A549 (cell line): Measurements from ENCODE around the gene TSHZ2. TPM values are rescaled to one million over a fixed set of nuclear protein-coding genes. Genes with fewer than 3 reads are reported as not detected.

Experiments
- ATAC-seq, 2 experiments: fragments of 200-7000 bp in 1 of 2; fragments of >200 bp in 1 of 2; cut with Nextera tagmentation in 1 of 2; cut with Tn5 transposase in 1 of 2; 3 replicates each; pipeline versions ENCODE4 v1.8.0 to v1.9.1; 2018 to 2020; ENCODE audit warnings: mild to moderate bottlenecking in 1 of 2, moderate library complexity in 1 of 2
- CTCF ChIA-PET: fragments of 300-600 bp; sonication (Branson Sonifier 250); formaldehyde crosslinking; extraction: SDS; loops from one replicate; lab custom pipeline; 2021; ENCODE audit warnings: antibody characterized with exemption, inconsistent platforms; lab: Yijun Ruan, JAX
- POLR2A ChIA-PET: fragments of 350-600 bp; formaldehyde crosslinking; extraction: SDS; loops from one replicate; lab custom pipeline; 2021; ENCODE audit warnings: antibody characterized with exemption, inconsistent platforms; lab: Yijun Ruan, JAX
- DNase-seq, 2 experiments: peaks; one replicate each; pipeline versions ENCODE4 v3.0.0 to v3.0.0-alpha.2; 2011 to 2016; ENCODE audit warnings: low read depth in 1 of 2, low spot score in 1 of 2
- FAIRE-seq: peaks from 2 replicates; lab custom pipeline; 2011; peaks lifted over from hg19 to GRCh38; lab: Jason Lieb, UNC
- H3K27ac ChIP-seq, 2 experiments: fragments of >200 bp; sonication (Bioruptor Twin); formaldehyde crosslinking; 3 replicates each; pipeline ENCODE4 v1.5.1; 2016 to 2017
- H3K4me1 ChIP-seq: fragments of >200 bp; sonication (Bioruptor Twin); formaldehyde crosslinking; 3 replicates; pipeline ENCODE4 v1.6.1; 2016
- H3K4me2 ChIP-seq: fragments of >200 bp; sonication (Bioruptor Twin); formaldehyde crosslinking; 3 replicates; pipeline ENCODE4 v1.6.1; 2016
- H3K4me3 ChIP-seq: fragments of >200 bp; sonication (Bioruptor Twin); formaldehyde crosslinking; 3 replicates; pipeline ENCODE4 v1.5.1; 2016
- H3K9me3 ChIP-seq: fragments of >200 bp; sonication (Bioruptor Twin); formaldehyde crosslinking; 3 replicates; pipeline ENCODE4 v1.6.1; 2016
- BCL3 ChIP-seq: fragments of >200 bp; sonication (Bioruptor Twin); formaldehyde crosslinking; IDR thresholded peaks from 3 replicates; pipeline ENCODE4 v1.6.1; 2016
- BHLHE40 ChIP-seq: IDR thresholded peaks from 2 replicates; pipeline ENCODE4 v1.6.1; 2012; ENCODE audit warnings: low read depth, low read length, inconsistent platforms
- CBX2 ChIP-seq: fragments of 200-600 bp; sonication (generic); IDR thresholded peaks from 2 replicates; pipeline ENCODE4 v1.6.1; 2016; ENCODE audit warnings: low read depth, mild to moderate bottlenecking, borderline replicate concordance
- EHMT2 ChIP-seq: fragments of 200-600 bp; sonication (generic); IDR thresholded peaks from 2 replicates; pipeline ENCODE4 v1.6.1; 2016; ENCODE audit warnings: antibody characterized with exemption, low read depth, mild to moderate bottlenecking, moderate library complexity
- ESRRA ChIP-seq: fragments of 150-350 bp; IDR thresholded peaks from 2 replicates; pipeline ENCODE4 v1.6.1; 2014; ENCODE audit warnings: mild to moderate bottlenecking, low read length, borderline replicate concordance
- FOSL2 ChIP-seq, 2 experiments: fragments of 450-650 bp in 1 of 2; fragments of >200 bp in 1 of 2; sonication (Bioruptor Twin) in 1 of 2; formaldehyde crosslinking; IDR thresholded peaks; 2 replicates each; pipeline versions ENCODE4 v1.5.0 to v1.6.1; 2016 to 2020; ENCODE audit warnings: mild to moderate bottlenecking in 1 of 2, moderate library complexity in 1 of 2
- FOXS1 ChIP-seq: fragments of 250-450 bp; sonication (Bioruptor Pico); IDR thresholded peaks from 2 replicates; pipeline ENCODE4 v1.5.0; 2020; ENCODE audit warnings: mild to moderate bottlenecking, moderate library complexity
- HDAC2 ChIP-seq: fragments of 200-600 bp; sonication (generic); IDR thresholded peaks from 2 replicates; pipeline ENCODE4 v1.6.1; 2016
- HES2 ChIP-seq: fragments of >200 bp; sonication (Bioruptor Twin); formaldehyde crosslinking; IDR thresholded peaks from 2 replicates; pipeline ENCODE4 v1.6.1; 2016
- HEYL ChIP-seq: fragments of 250-450 bp; sonication (Bioruptor Pico); IDR thresholded peaks from 2 replicates; pipeline ENCODE4 v1.8.0; 2021; ENCODE audit warnings: mild to moderate bottlenecking, moderate library complexity
- MAFK ChIP-seq: fragments of 450-650 bp; IDR thresholded peaks from 2 replicates; pipeline ENCODE4 v1.6.1; 2014; ENCODE audit not compliant: partially characterized antibody
- MAX ChIP-seq: IDR thresholded peaks from 2 replicates; pipeline ENCODE4 v1.6.1; 2012
- PBX3 ChIP-seq: IDR thresholded peaks from 2 replicates; pipeline ENCODE4 v1.6.1; 2012
- POLR2AphosphoS2 ChIP-seq: conservative IDR thresholded peaks from 2 replicates; pipeline ENCODE4 v1.6.1; 2012; ENCODE audit warnings: low read length, improper control_type of control experiment, inconsistent platforms
- RAD21 ChIP-seq, 2 experiments: fragments of >200 bp in 1 of 2; sonication (Bioruptor Twin) in 1 of 2; formaldehyde crosslinking in 1 of 2; IDR thresholded peaks in 1 of 2; conservative IDR thresholded peaks in 1 of 2; 2 replicates in 1 of 2; 3 replicates in 1 of 2; pipeline ENCODE4 v1.6.1; 2012 to 2018; ENCODE audit warnings: inconsistent platforms in 1 of 2
- RCOR1 ChIP-seq: fragments of 150-350 bp; IDR thresholded peaks from 2 replicates; pipeline ENCODE4 v1.6.1; 2014; ENCODE audit warnings: antibody characterized with exemption, low read length, low read depth
- RFX5 ChIP-seq: fragments of 450-650 bp; IDR thresholded peaks from 2 replicates; pipeline ENCODE4 v1.7.1; 2014; ENCODE audit warnings: antibody characterized with exemption, mild to moderate bottlenecking, moderate library complexity
- TFCP2L1 ChIP-seq: fragments of 250-450 bp; sonication (Bioruptor Pico); IDR thresholded peaks from 2 replicates; pipeline ENCODE4 v1.5.0; 2021; ENCODE audit warnings: mild to moderate bottlenecking
- TP53 ChIP-seq: fragments of 250-450 bp; sonication (Bioruptor Pico); IDR thresholded peaks from 2 replicates; pipeline ENCODE4 v1.5.0; 2021; ENCODE audit warnings: mild to moderate bottlenecking, moderate library complexity
- WGBS: methylation state at CpG from one replicate; pipeline ENCODE4 v1.1.6; 2017; ENCODE audit errors: missing lambda C conversion rate; 5-methylcytosine and 5-hydroxymethylcytosine counted together
- polyA plus RNA-seq, 4 experiments: library from polyadenylated mRNA; depleted of rRNA in 3 of 4; stranded (reverse); fragments of >200 nt; fragmentation: RNase III in 1 of 4; extraction: RNeasy Plus Mini Kit Qiagen cat#74134 plus additional on column Dnase treatment in 1 of 4; gene quantifications; 2 replicates in 3 of 4; 3 replicates in 1 of 4; pipeline ENCODE4 v1.2.3, GENCODE V29; 2011 to 2017

Gene TSHZ2
- polyA plus RNA-seq, 2 of the 4 experiments (the other 2 are of a cell fraction): not detected

- CTCF ChIA-PET: interaction anchor here (0.7 to 1.1 kb wide), 2 partner anchors 21 to 30 kb away, joined by 3 read pairs; no protein-coding TSS in a partner anchor
- FAIRE-seq (no peak), DNase-seq (no peak)
These were observed 177.2 kb downstream of the TSHZ2 start for GRCh38 chr20:53149148-53149889.

GRCh38 chr20:53149890-53150205, 177.7 kb downstream of the TSHZ2 start:
- WGBS: 44% methylated on average over 4 of the region's 4 CpGs
- FAIRE-seq: no peak
- ChIA-PET CTCF (interaction anchor here (1.1 kb wide), 1 partner anchor 21 kb away, joined by 3 read pairs; no protein-coding TSS in a partner anchor), POLR2A (no interaction called here)
- no peak overlapping the region for H3K4me3 ChIP-seq
- no peak for DNase-seq
- no peak overlapping the region for H3K27ac ChIP-seq
- TF ChIP-seq HES2 (no peak), MAX (no peak), CBX2 (no peak), HDAC2 (no peak), TP53 (CRISPR knock-in tag) (no peak), EHMT2 (no peak), HEYL (no peak), MAFK (no peak), RFX5 (no peak), PBX3 (no peak), ESRRA (no peak), RAD21 (conservative IDR thresholded peaks at IDR 0.05 in 1 of 2, IDR thresholded peaks at IDR 0.05 in 1 of 2) (no peak)
- no peaks in the 10 kb centered on the region for H3K9me3 ChIP-seq
- no peak for ATAC-seq
- no peaks in the 10 kb centered on the region for H3K4me1 ChIP-seq
- H3K4me2 ChIP-seq: no peak overlapping the region

More at GRCh38 chr20:53149148-53149889, 177.2 kb downstream of the TSHZ2 start:
- no peak overlapping the region for H3K4me2 ChIP-seq
- no peak for TF ChIP-seq FOXS1 (CRISPR knock-in tag)
- no peak for TF ChIP-seq MAFK
- TF ChIP-seq FOSL2 (IDR thresholded peaks at IDR 0.05): no peak
- TF ChIP-seq FOSL2 (CRISPR knock-in tag; IDR thresholded peaks at IDR 0.05): no peak
- no peak overlapping the region for H3K27ac ChIP-seq
- H3K4me1 ChIP-seq: no peaks in the 10 kb centered on the region
- no peak for ATAC-seq
- POLR2A ChIA-PET: no interaction called here
- no peaks in the 10 kb centered on the region for H3K9me3 ChIP-seq
- no peak overlapping the region for H3K4me3 ChIP-seq
- WGBS: 35% methylated on average over 7 of the region's 7 CpGs

- 6% methylated on average over 1 of the region's 1 CpG for WGBS
- TF ChIP-seq POLR2AphosphoS2 (no peak), TFCP2L1 (CRISPR knock-in tag) (no peak), RCOR1 (no peak), BCL3 (no peak), BHLHE40 (no peak)
- H3K4me2 ChIP-seq: no peak overlapping the region
- DNase-seq (no peak), ATAC-seq (no peak), FAIRE-seq (no peak)
- H3K4me3 ChIP-seq: no peak overlapping the region
- H3K27ac ChIP-seq: no peak overlapping the region
- H3K4me1 ChIP-seq: no peaks in the 10 kb centered on the region
- ChIA-PET CTCF (interaction anchor here (1.2 kb wide), 1 partner anchor 31 kb away, joined by 3 read pairs; no protein-coding TSS in a partner anchor), POLR2A (no interaction called here)
- H3K9me3 ChIP-seq: no peaks in the 10 kb centered on the region
These were observed 178.4 kb downstream of the TSHZ2 start for GRCh38 chr20:53150532-53150931.
